DMS 273 (cell line): ENCODE data around the gene RRBP1.

Experiments used
- DNase-seq: peaks from one replicate; lab custom pipeline; 2025; ENCODE audit not compliant: unreplicated experiment; lab: John Stamatoyannopoulos, UW

Gene RRBP1

GRCh38 chr20:17613328-17614175, 68.5 kb downstream of the RRBP1 start:
- DNase-seq = no peak

GRCh38 chr20:17612992-17613327, 69.1 kb downstream of the RRBP1 start:
- no peak for DNase-seq

- no peak for DNase-seq
These were observed 69.6 kb downstream of the RRBP1 start for GRCh38 chr20:17612287-17612991.

- peak; percentile 51 for DNase-seq
These were observed 70.3 kb downstream of the RRBP1 start for GRCh38 chr20:17611540-17612286.

- no peak for DNase-seq
These were observed 70.8 kb downstream of the RRBP1 start for GRCh38 chr20:17611290-17611539.

GRCh38 chr20:17610566-17611289, 71.3 kb downstream of the RRBP1 start:
- DNase-seq = no peak

- no peak for DNase-seq
These were observed 72.1 kb downstream of the RRBP1 start for GRCh38 chr20:17609811-17610377.

GRCh38 chr20:17608701-17609497, 73.1 kb downstream of the RRBP1 start:
- no peak for DNase-seq

- DNase-seq = no peak
These were observed 76.0 kb downstream of the RRBP1 start for GRCh38 chr20:17606001-17606400.

- no peak for DNase-seq
These were observed 76.8 kb downstream of the RRBP1 start for GRCh38 chr20:17605131-17605660.

- DNase-seq = no peak
These were observed 79.5 kb downstream of the RRBP1 start for GRCh38 chr20:17602493-17602892.

- DNase-seq = no peak
These were observed 80.1 kb downstream of the RRBP1 start for GRCh38 chr20:17601957-17602356.

- no peak for DNase-seq
These were observed 84.0 kb downstream of the RRBP1 start for GRCh38 chr20:17598013-17598550.

- peak; percentile 19 for DNase-seq
These were observed 86.2 kb downstream of the RRBP1 start for GRCh38 chr20:17595856-17596255.

GRCh38 chr20:17594443-17594842, 87.6 kb downstream of the RRBP1 start:
- no peak for DNase-seq

GRCh38 chr20:17593902-17594301, 88.1 kb downstream of the RRBP1 start:
- DNase-seq = no peak

GRCh38 chr20:17590245-17590644, 91.8 kb downstream of the RRBP1 start:
- DNase-seq = no peak

- DNase-seq = no peak
These were observed 92.7 kb downstream of the RRBP1 start for GRCh38 chr20:17589161-17589834.

GRCh38 chr20:17587824-17588223, 94.2 kb downstream of the RRBP1 start:
- DNase-seq = no peak
